Thyroid gland (tissue), 4 donors: ENCODE measurements around the gene RANBP17.
A peak's percentile ranks its signal among the peaks of the same experiment; 100 is the strongest.

Experiments
- POLR2A ChIP-seq, 2 donors: fragments of 450-650 bp; IDR thresholded peaks; one replicate each; pipeline ENCODE4 v1.6.1; 2017; ENCODE audit warnings: antibody characterized with exemption in 2 of 2, mild to moderate bottlenecking in 2 of 2, moderate library complexity in 1 of 2
- TF ChIP-seq, protein P1 (sequence below), 6 experiments: fragments of 200-600 bp in 3 of 6; fragments of 450-650 bp in 3 of 6; sonication (generic) in 3 of 6; IDR thresholded peaks; one replicate each; pipeline ENCODE4 v1.5.1; 2016 to 2019; ENCODE audit warnings: antibody characterized with exemption in 6 of 6, mild to moderate bottlenecking in 2 of 6, inconsistent platforms in 1 of 6, moderate library complexity in 1 of 6

DNA sequence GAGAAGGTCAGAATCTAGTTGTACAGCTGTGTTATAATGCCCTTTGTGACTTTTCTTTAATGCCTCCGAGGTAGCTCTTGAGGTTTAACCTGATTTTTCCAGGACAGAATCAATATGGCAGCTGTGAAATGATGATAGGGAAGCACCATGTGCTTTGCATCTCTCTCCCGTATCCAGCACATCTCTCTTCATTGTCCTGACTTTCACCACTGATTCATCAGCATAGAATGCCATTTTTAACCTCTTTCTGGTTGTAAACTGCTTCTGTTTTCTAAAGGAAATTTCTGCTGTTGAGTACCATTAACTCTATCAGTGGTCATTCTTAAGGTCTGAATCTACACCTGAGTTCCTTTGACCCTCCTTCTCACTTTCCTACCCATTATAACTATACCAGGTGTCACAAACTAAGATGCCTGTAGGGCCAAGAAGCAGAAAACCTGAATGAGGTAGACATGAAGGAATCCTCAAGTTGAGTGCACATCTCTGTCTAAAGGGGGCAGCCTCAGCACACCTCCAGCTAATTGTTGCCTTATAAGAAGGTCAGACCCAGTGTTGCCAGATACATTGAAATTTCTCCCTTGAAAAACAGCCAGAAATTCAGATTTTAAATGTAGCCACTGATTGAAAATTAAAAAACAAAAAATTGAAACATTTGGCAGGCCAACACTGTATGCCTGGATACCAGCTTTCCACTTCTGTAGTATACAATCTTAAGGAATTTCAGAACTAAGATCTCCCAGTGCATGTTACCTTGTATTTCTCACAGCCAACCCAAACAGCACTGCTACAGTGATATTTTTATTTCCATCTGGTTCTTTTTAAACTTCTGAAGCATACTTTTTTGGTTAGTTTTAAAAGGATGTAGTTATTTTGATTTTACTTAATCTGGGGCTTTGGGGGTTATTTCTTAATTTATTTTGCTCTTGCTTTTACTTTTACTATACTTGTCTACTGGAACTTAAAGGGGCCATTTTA, 411.5 kb downstream of the RANBP17 start:
- TF ChIP-seq, protein P1, sequence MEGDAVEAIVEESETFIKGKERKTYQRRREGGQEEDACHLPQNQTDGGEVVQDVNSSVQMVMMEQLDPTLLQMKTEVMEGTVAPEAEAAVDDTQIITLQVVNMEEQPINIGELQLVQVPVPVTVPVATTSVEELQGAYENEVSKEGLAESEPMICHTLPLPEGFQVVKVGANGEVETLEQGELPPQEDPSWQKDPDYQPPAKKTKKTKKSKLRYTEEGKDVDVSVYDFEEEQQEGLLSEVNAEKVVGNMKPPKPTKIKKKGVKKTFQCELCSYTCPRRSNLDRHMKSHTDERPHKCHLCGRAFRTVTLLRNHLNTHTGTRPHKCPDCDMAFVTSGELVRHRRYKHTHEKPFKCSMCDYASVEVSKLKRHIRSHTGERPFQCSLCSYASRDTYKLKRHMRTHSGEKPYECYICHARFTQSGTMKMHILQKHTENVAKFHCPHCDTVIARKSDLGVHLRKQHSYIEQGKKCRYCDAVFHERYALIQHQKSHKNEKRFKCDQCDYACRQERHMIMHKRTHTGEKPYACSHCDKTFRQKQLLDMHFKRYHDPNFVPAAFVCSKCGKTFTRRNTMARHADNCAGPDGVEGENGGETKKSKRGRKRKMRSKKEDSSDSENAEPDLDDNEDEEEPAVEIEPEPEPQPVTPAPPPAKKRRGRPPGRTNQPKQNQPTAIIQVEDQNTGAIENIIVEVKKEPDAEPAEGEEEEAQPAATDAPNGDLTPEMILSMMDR (IDR thresholded peaks at IDR 0.05): peak in 2 of 6 experiments; percentile 14 to 16
- no peak for TF ChIP-seq POLR2A (IDR thresholded peaks at IDR 0.05)
